HG03442 (cell line): ENCODE data around the gene C13orf42.
"Not testable (repeated sequence)": the region's sequence is repeated elsewhere in the genome, so short reads cannot be mapped to it uniquely, and the experiment has no call there.

Experiments used
- ATAC-seq: cut with Tn5 transposase; IDR thresholded peaks from one replicate; pipeline ENCODE4 v1.9.1; 2021; ENCODE audit warnings: mild to moderate bottlenecking, moderate library complexity; ENCODE audit not compliant: unreplicated experiment

Gene C13orf42

DNA sequence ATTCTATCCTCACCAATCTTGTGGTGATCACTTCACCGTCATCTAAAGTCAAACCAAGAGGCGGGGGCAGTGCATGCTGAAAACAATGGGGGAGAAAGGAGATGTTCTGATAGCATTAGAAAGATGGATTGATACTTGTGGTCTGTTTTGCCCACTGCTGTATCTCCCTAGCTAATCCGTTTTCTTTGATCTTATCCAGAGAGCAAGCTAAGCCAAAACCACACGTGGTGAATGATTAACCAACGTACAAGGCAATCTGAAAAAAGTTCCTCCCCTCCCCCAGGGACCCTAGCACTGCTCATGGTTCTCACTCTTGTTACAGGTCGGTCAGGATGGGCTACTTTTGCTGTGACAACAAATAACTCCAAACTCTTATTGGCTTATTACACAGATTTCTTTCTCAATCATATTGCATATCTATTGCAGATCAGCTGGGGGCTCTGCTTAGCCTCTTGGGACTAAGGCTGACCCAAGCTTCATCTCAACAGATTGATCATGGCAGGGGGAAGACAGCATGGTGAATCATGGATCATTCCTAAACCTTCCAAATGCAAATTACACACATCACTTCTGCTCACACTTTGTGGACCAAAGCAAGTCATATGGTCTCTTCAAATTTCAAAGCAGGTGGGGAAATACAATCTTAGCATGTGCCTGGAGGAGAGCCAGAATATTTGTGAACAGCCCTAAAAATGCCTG lies 11.9 kb upstream of the C13orf42 start:
- no peak for ATAC-seq

DNA sequence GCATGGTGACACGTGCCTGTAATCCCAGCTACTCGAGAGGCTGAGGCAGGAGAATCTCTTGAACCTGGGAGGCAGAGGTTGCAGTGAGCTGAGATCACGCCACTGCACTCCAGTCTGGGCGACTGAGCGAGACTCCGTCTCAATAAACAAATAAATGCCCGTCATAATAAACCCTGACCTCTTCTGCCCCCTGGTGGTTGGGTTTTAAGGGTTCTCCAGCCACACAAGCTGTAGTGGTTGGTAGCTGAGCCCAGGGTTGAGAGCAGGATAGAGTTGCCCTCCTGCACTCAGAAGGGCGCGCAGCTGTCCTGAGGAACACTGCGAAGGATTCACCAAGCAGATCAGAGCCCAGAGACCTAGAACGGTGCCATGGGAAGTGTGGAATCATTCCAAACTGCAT lies 9.8 kb upstream of the C13orf42 start:
- ATAC-seq: not testable (repeated sequence)

DNA sequence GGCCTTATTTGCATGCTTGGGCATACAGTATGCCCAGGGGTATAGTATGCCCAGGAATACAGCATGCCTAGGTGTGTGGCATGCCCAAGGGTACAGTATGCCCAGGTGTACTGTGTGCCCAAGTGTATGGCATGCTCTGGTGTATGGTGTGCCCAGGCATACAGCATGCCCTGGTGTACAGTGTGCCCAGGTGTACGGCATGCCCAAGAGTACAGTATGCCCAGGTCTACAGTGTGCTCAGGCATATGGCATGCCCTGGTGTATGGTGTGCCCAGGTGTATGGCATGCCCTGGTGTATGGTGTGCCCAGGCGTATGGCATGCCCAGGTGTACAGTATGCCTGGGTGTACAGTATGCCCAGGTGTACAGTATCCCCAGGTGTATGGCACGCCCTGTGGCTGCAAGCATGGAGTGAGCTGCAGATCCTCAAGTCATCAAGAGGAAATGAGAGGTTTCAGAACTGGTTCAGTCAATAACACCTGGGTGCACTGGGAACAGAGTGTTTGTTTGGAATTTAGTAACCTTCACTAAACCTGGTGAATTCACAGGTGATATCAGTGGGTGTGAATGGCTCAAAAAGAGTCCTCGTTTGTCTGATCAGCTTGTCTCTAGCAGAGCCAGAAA lies 7.8 kb upstream of the C13orf42 start:
- ATAC-seq: no peak

DNA sequence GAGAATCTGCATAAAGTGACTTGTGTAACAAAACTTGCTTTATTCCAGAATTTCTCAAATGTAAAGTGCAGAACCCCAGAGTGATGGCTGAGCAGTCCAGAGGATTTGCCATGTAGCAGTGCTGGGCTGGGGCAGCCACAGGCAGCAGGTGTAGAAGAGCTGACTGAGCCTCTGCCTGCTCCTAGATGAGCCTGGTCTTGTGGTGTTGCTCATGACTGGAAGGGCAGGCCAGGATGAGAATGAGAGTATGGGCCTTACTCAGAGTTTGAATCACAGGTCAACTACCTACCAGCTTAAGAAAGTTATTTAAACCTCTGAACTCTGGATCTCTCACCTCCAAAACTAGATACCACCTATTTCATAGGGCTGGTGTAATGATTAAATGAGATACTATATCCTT lies 2.9 kb upstream of the C13orf42 start:
- no peak for ATAC-seq

DNA sequence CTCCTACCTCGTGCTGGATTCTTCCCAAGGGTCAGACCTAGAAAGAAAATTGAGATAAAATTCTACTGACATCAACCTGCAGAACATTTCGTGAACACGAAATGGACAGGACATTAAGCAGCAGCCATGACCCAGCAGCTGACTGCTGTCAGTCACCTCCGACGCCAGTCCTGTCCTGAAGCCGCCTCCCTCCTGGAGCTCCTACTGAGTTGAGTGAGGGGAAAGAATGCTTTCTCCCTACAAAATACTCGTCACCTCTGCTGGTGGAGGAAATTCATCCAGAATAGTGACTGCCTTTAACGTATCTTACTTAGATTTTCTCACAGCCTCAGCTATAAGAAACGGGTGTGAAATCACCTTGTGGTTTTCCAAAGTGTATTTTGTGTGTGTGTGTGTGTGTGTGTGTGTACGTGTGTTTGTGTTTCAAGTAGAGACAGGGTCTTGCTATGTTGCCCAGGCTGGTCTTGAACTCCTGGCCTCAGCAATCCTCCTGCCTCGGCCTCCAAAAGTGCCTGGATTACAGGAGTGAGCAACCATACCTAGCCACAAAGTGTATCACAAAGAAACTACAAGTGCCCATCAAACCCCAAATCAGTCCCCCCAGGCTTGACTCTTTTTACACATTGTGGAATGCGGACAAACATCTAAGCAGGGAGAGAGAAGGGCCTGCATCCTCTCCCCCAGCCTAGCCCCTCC lies 2.3 kb upstream of the C13orf42 start:
- ATAC-seq: no peak

DNA sequence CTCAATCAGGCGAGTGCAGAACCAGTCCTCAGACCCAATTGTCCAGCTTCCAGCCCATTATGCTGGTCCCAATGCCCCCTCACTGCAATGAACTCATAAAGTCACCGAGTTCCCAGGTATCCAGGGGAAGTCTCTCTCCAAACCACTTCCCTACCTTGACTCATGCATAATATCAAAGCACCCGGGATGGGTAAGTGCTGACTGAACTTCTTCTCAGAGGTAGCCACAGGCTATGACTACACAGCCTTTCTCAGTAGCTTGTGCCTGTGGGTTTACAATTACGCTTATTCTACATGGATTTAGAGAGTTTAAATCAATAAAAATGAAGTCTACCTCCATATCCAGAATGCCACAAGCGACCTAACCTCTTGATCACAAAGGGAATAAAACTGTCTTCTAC lies 1.7 kb upstream of the C13orf42 start:
- ATAC-seq: no peak

DNA sequence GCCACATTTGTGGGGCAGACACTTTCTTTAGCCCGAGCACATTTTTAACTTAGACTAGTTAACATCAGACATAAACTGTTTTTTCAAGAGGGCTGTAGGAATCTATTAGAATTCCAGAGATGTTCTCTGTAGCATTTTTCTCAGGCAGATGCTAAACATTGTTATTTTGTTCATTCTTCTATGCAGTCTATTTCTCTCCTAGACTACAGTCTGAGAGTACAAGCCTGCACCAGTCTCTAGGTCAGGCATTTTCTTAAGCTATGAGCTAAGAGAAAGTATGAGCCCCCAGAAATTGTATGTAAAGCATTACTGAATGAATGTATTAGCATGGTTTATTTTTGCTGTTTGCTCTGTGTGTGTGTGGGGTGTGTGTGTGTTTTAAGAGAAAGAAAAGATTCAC lies 923 bp upstream of the C13orf42 start:
- ATAC-seq: no peak

DNA sequence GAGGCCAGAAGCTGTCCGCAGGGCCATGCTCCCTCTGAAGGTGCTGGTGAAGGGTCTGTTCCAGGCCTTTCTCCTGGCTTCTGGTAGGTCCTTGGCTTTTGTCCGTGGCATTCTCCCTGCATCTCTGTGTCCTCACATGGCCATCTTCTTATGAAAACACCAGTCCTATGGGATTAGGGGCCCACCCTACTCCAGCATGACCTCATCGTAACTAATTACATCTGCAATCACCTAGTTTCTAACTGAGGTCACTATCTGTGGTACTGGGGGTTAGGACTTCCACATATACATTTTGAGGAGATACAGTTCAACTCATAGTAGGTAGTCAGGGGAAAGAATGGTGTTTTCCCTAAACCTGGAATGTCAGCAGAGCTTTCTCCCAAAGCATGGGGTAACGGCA lies 3.1 kb downstream of the C13orf42 start:
- no peak for ATAC-seq

DNA sequence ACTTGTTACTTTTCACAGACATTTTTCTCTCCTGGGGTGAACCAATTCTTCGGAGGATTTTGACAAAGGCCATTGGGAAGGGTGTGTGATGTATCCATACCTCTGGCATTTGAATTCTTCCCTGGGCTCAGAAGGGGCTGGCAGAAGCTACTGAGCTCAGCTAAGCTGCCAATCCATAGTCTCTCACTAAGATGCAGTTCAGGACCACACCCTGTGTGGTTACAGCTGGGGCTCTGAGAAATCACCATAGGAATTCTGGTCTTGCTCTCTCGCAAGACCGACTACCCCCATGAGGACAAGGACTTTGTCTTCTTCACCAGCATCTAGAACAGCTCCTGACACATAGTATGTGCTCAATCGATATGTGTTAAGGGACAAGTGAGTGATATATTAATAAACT lies 6.0 kb downstream of the C13orf42 start:
- no peak for ATAC-seq

DNA sequence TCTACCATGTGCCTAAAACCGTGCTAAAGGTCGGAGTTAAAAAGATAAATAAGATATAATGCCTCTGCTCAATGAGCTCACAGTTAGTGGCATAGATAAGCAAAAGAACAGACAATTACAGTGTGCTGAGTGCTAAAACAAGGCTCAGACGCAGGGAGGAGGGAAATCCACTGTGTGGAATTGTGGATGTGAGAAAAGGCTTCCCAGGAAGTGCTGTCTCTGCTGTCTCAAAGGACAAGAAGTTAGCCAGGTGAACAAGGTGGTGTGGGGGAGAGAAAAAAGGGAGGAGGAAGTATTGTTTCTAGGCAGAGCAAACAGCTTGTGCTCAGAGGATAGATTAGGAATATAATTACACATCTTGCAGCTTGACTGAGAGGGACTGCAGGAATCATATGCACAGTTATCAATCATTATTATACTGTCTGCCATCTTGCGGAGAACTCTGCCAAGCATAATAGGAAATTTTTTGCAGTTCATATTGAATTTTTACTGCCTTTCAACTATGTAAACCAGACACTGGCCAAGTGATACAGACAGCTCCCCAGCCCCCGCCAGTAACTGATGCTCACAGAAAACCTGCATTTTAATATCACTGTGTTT lies 9.3 kb downstream of the C13orf42 start:
- no peak for ATAC-seq

DNA sequence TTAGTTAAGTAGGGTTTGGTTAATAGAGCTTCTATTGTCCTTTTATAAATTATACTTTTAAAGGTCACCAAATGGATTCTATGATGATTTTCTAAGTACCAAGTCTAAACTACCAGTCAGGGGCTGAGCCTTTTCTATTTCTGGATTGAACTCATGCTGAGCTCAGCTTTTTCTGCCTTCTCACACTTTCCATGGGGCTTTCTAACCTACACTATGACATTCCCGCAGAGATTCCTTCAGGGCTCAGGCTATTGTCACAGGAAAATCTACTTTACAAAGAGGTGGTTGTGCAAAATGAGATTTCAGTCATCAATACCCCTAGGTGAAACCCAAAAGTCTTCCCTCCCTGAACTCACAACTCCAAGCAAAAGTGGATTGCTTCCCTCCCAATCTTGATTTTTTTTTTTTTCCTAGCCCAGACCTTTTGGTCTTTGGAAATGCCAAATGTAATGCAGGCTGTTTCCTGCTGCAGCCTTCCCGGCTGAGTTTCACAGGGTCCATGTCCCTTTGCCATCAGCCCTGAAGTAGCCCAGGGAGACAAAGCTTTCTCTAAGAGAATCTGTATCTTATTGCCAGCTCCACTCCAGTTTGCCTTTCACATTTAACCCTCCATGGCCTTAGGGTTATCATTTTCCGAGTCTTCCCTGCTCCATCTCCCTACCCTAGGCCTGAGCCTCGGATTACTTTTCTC lies 13.6 kb downstream of the C13orf42 start:
- no peak for ATAC-seq

DNA sequence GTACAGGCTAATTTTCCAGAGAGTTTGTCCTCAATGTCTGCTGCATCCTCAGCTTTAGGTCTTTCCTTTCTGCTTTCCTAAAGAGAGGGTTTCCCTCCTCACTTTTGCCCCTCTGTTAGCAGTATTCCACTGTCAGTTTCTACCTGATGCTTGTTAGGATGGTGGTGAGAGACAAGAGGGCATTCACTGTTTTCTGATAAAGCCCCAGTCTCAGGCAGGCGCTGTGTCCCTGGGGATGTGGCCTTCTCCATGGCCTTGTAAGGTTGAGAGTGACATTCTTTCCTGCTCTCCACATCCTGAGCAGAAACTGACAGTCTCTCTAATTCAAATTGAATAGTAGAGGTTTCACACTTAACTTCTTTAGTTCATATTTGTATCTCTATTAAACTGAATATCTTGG lies 14.9 kb downstream of the C13orf42 start:
- no peak for ATAC-seq

DNA sequence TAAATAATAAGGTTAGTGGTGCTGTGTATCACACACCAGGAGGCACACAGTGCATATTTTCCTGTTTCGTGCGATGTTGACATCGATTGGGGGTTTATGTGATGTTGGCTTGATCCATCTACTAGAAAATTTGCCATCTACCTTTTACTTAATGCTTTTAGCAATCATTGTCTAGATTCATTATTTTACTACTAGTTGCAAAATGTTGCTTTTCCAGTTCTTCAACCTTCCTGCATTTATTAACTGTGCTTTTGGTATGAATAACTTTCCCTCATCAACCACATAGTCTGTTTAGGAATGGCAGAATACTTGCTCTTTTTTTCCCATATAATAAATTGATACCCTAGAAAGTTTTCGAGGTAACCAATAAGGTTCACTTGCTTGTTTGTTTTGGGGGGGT lies 17.5 kb downstream of the C13orf42 start:
- ATAC-seq: no peak

DNA sequence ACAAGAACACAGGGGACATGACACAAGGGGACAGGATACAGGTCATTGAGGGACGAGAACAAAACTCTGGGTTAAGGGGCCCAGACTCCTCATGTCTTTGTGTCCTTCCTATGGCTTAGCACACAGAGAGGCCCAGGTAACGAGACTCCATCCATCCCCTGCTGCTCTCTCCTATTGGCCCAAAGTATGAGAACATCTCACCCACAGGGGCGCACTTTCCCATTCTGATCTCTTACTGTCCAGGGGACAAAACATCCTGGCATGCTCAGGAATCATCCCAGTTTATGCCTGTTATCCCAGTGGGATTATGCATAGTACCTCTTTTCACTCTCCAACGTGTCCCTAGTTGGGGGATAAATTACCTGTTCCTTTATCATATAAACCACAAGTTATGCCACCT lies 19.2 kb downstream of the C13orf42 start:
- ATAC-seq: no peak

DNA sequence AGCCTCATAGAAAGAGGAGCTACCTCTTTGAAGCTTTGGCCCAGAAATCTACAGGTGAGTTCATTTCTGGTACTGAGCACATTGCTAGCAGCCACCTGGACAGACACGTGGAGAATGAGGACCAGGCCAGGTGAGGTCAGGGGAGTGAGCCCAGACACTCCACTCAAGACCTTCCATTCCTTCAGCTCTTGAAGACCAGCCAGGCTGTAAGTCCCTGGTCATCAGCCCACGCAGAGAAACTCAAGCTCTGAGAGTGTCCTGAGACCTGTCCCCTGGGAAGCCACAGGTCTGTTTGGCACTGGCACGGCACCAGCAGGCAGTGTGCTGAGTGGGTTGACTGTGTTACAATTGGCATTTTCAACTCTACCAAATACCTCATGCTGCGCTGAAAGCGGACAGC lies 27.4 kb downstream of the C13orf42 start:
- no peak for ATAC-seq

DNA sequence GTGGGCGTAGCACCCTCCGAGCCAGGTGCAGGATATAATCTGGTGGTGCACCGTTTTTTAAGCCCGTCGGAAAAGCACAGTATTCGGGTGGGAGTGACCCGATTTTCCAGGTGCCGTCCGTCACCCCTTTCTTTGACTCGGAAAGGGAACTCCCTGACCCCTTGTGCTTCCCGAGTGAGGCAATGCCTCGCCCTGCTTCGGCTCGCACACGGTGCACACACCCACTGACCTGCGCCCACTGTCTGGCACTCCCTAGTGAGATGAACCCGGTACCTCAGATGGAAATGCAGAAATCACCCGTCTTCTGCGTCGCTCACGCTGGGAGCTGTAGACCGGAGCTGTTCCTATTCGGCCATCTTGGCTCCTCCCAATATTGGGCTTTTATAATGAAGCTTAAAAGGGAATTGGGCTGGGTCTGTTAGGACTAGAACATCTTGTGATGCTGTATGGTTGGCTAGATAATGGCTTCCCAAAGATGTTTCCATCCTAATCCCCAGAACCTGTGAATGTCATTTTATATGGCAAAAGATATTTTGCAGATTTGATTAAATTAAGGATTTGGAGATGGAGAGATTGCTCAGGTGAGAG lies 30.5 kb downstream of the C13orf42 start:
- ATAC-seq: not testable (repeated sequence)

DNA sequence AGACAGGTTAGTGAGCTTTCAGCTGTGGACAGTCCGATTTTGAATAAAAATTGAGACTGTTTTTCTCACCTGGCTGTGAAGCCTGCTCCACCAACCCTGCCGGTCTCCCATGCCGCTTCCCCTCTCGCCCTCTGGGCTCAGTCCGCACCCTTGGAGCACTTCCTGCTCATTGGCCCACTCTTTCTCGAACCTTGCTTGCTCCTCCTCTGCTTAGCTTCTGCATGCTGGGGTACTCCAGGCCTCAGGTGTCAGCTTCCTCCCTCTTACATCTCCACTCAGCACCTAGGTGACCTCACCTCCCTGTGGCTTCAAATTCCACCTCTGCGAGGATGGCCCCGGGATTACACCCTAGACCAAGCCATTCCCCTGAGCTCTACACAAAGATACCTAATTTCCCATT lies 39.6 kb downstream of the C13orf42 start:
- no peak for ATAC-seq

DNA sequence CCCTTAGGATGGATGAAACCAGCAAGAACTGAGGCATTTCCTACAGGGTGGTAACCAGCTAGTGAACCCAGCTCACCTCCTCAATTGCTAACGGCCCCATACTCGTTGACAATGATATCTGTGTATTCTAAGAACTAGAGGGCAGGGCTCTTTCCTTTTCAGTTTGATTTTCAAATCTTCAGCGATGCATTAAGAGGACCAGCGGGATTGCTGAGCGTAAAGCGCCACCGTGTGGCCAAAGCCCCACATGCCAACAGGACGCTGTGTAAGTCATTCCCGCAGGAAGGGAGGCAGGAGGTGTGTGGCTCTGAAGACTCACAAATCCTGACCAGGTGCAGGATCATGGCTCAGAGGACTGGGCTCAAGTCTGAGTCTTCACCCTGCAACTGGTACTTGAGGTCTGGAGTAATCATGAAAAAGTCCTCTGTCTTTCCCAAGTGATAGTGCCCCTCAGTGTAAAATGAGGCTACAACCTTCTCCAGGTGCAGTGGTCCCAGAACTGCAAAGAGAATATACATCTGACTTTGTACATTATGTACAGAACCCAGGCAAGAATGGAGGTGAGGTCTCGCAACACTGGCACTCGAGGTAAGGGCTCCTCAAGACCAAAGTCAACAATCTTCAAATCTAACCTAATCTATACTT lies 40.9 kb downstream of the C13orf42 start:
- peak; percentile 71 for ATAC-seq

DNA sequence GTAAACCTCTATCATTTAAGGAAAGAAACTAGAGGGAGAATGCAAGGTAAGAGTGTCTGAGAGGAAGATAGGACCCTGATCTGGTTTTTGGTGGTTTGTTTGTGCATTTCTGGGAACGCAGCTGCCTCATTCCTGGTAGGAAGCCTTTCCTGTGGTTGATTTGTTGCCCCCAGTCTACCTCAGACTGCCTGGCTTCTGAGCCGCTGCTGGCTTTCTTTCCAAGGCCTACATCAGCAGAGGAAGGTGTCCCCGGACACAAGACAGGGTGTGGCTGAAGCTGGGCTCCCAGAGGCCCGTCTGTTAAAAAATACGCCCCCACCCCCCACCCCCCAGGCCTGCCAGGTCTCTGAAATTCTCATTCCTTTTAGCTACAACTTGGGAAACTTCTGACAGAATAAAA lies 42.6 kb downstream of the C13orf42 start:
- no peak for ATAC-seq

DNA sequence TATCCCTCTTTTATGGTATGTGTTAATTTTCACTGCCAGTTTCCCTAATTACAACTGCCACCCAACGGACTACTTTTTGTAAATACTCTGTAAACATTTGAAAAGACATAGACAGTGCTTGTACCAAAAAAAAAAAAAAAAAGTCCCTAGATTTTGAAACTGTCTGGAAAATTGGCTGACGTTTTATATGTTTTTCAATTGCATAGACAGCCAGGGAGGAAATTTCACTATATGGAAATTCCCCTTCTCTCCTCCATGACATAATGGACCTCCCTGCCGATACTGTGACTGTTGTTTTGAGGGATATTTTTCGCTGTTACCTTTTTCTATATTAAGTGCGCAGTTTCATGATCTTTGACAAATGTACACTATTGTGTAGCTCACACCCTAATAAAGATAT lies 43.4 kb downstream of the C13orf42 start:
- ATAC-seq: no peak
